HCT116 (cell line): ENCODE results near the gene NUDT4. TPM values are rescaled to one million over a fixed set of nuclear protein-coding genes. Genes with fewer than 3 reads are reported as not detected.

Experiments
- ATAC-seq: fragments of 200-7000 bp; cut with Tn5 transposase; 2 replicates; pipeline ENCODE4 v1.9.1; 2020; ENCODE audit warnings: mild to moderate bottlenecking, moderate library complexity
- BruUV-seq: library from RNA; stranded (reverse); fragments of 400-500 nt; replicated peaks from 2 replicates; lab custom pipeline; 2021; lab: Mats Ljungman, UMichigan
- CTCF ChIA-PET: fragments of 300-600 bp; sonication (Branson Sonifier 250); formaldehyde crosslinking; loops from one replicate; lab custom pipeline; 2021; ENCODE audit warnings: antibody characterized with exemption; lab: Charles Lee
- POLR2A ChIA-PET: fragments of 300-600, 350-600 bp; sonication (Branson Sonifier 250); formaldehyde crosslinking; loops from one replicate; lab custom pipeline; 2021; ENCODE audit warnings: antibody characterized with exemption; lab: Charles Lee
- RAD21 ChIA-PET, 2 experiments: fragments of 300-600 bp; sonication (Branson Sonifier 250); formaldehyde crosslinking; loops; one replicate each; lab custom pipeline; 2023; ENCODE audit warnings: low total read pairs in 2 of 2; ENCODE audit not compliant: uncharacterized antibody in 2 of 2, unreplicated experiment in 2 of 2, low non-redundant PET in 1 of 2; lab: Charles Lee
- DNase-seq: peaks from one replicate; pipeline ENCODE4 v3.0.0-alpha.2; 2010; ENCODE audit warnings: low read depth, low spot score
- H2AFZ ChIP-seq: fragments of 200-600 bp; shearing (Covaris generic), sonication (generic); 2 replicates; pipeline ENCODE4 v1.6.1; 2017; ENCODE audit warnings: low read depth, mixed run types, mixed read lengths, antibody characterized with exemption, low read length; ENCODE audit not compliant: poor library complexity, severe bottlenecking
- H3K27ac ChIP-seq: 2 replicates; pipeline ENCODE4 v1.5.1; 2012; ENCODE audit warnings: low read depth, low read length
- H3K27me3 ChIP-seq: fragments of 200-600 bp; sonication (generic); 2 replicates; pipeline ENCODE4 v1.6.1; 2016; ENCODE audit warnings: mixed run types, low read length, mixed read lengths; ENCODE audit not compliant: insufficient read depth
- H3K36me3 ChIP-seq, 2 experiments: fragments of 200-500 bp in 1 of 2; fragments of 200-600 bp in 1 of 2; sonication (Bioruptor generic) in 1 of 2; sonication (generic) in 1 of 2; 2 replicates each; pipeline versions ENCODE4 v1.5.1 to v1.6.1; 2014 to 2016; ENCODE audit warnings: low read length in 2 of 2, inconsistent platforms in 1 of 2, mixed read lengths in 1 of 2, mixed run types in 1 of 2; ENCODE audit not compliant: insufficient read depth in 2 of 2, control insufficient read depth in 1 of 2
- H3K4me1 ChIP-seq, 2 experiments: fragments of 200-600 bp in 1 of 2; sonication (generic) in 1 of 2; 2 replicates each; pipeline versions ENCODE4 v1.5.1 to v1.6.1; 2012 to 2017; ENCODE audit warnings: low read length in 2 of 2, inconsistent platforms in 1 of 2, mild to moderate bottlenecking in 1 of 2, mixed read lengths in 1 of 2, mixed run types in 1 of 2, moderate library complexity in 1 of 2; ENCODE audit not compliant: insufficient read depth in 2 of 2, control insufficient read depth in 1 of 2
- H3K4me2 ChIP-seq: fragments of 200-600 bp; sonication (generic); 2 replicates; pipeline ENCODE4 v1.6.1; 2017; ENCODE audit warnings: mixed run types, low read length, mixed read lengths
- H3K4me3 ChIP-seq, 2 experiments: fragments of 200-600 bp in 1 of 2; sonication (generic) in 1 of 2; replicated peaks in 1 of 2; 2 replicates each; pipeline ENCODE4 v1.5.1; 2011 to 2016; ENCODE audit warnings: low read length in 2 of 2, control low read depth in 1 of 2, low read depth in 1 of 2, mild to moderate bottlenecking in 1 of 2, mixed read lengths in 1 of 2, mixed run types in 1 of 2
- H3K79me2 ChIP-seq: fragments of 200-600 bp; sonication (generic); 2 replicates; pipeline ENCODE4 v1.6.1; 2017; ENCODE audit warnings: mild to moderate bottlenecking, mixed run types, low read length, moderate library complexity, mixed read lengths; ENCODE audit not compliant: insufficient read depth
- H3K9ac ChIP-seq: fragments of 200-600 bp; sonication (generic); 2 replicates; pipeline ENCODE4 v1.6.1; 2016; ENCODE audit warnings: low read length, mixed read lengths
- H3K9me2 ChIP-seq: fragments of 200-600 bp; sonication (generic), shearing (Covaris generic); 2 replicates; pipeline ENCODE4 v1.6.1; 2017; ENCODE audit warnings: mixed run types, mild to moderate bottlenecking, moderate library complexity; ENCODE audit not compliant: insufficient read depth
- H3K9me3 ChIP-seq, 2 experiments: fragments of 200-500 bp in 1 of 2; fragments of 200-600 bp in 1 of 2; sonication (Bioruptor generic) in 1 of 2; sonication (generic) in 1 of 2; 2 replicates each; pipeline ENCODE4 v1.6.1; 2014 to 2017; ENCODE audit warnings: low read length in 2 of 2, mixed read lengths in 2 of 2, inconsistent platforms in 1 of 2, low read depth in 1 of 2, mild to moderate bottlenecking in 1 of 2, mixed run types in 1 of 2, moderate library complexity in 1 of 2; ENCODE audit not compliant: control insufficient read depth in 1 of 2, insufficient read depth in 1 of 2
- H4K20me1 ChIP-seq: fragments of 200-600 bp; sonication (generic), shearing (Covaris generic); 2 replicates; pipeline ENCODE4 v1.6.1; 2017; ENCODE audit warnings: mixed run types, mild to moderate bottlenecking, moderate library complexity; ENCODE audit not compliant: insufficient read depth
- CEBPB ChIP-seq: IDR thresholded peaks from 2 replicates; pipeline ENCODE4 v1.6.1; 2012; ENCODE audit warnings: low read depth
- EGR1 ChIP-seq: IDR thresholded peaks from 2 replicates; pipeline ENCODE4 v1.6.1; 2012; ENCODE audit warnings: low read depth
- EZH2 ChIP-seq: fragments of 200-600 bp; sonication (generic); IDR thresholded peaks from 2 replicates; pipeline ENCODE4 v1.6.1; 2017; ENCODE audit warnings: antibody characterized with exemption, mixed run types
- EZH2phosphoT487 ChIP-seq: fragments of 200-600 bp; IDR thresholded peaks from 2 replicates; pipeline ENCODE4 v1.6.1; 2018; ENCODE audit warnings: antibody characterized with exemption, borderline replicate concordance
- FOSL1 ChIP-seq: IDR thresholded peaks from 2 replicates; pipeline ENCODE4 v1.6.1; 2012; ENCODE audit warnings: low read depth
- JUND ChIP-seq: IDR thresholded peaks from 2 replicates; pipeline ENCODE4 v1.6.1; 2012
- POLR2A ChIP-seq: IDR thresholded peaks from 2 replicates; pipeline ENCODE4 v1.7.0; 2011; ENCODE audit warnings: borderline replicate concordance; ENCODE audit not compliant: insufficient read depth, insufficient read length; ENCODE audit errors: extremely low read depth
- POLR2AphosphoS5 ChIP-seq: IDR thresholded peaks from 2 replicates; pipeline ENCODE4 v1.6.1; 2011; ENCODE audit warnings: mild to moderate bottlenecking, low read depth, low read length, moderate library complexity
- TCF7L2 ChIP-seq: IDR thresholded peaks from 2 replicates; pipeline ENCODE4 v1.7.0; 2011; ENCODE audit warnings: borderline replicate concordance, inconsistent platforms; ENCODE audit not compliant: insufficient read depth, insufficient read length; ENCODE audit errors: extremely low read depth
- ZFX ChIP-seq: fragments of 450-650 bp; IDR thresholded peaks from 2 replicates; pipeline ENCODE4 v1.6.1; 2017
- intact Hi-C: fragments of 100-400 bp; cut with micrococcal nuclease; formaldehyde crosslinking; loops from 2 replicates; pipeline ENCODE4 v1.10.0; 2022
- total RNA-seq: library from RNA; stranded (reverse); gene quantifications from one replicate; pipeline ENCODE4 v1.2.1, GENCODE V29; 2021; ENCODE audit not compliant: unreplicated experiment
- TF ChIP-seq, protein P1 (sequence below): IDR thresholded peaks from 2 replicates; pipeline ENCODE4 v1.6.1; 2012
- TF ChIP-seq, protein P2 (sequence below), 3 experiments: fragments of 200-600 bp in 1 of 3; sonication (generic) in 1 of 3; IDR thresholded peaks in 2 of 3; conservative IDR thresholded peaks in 1 of 3; 2 replicates each; pipeline ENCODE4 v1.5.1; 2012 to 2017; ENCODE audit warnings: low read depth in 2 of 3, low read length in 2 of 3, antibody characterized with exemption in 1 of 3, borderline replicate concordance in 1 of 3, control low read depth in 1 of 3, mild to moderate bottlenecking in 1 of 3, mixed read lengths in 1 of 3, mixed run types in 1 of 3, moderate library complexity in 1 of 3; ENCODE audit not compliant: insufficient read depth in 1 of 3
- TF ChIP-seq, protein P3 (sequence below): IDR thresholded peaks from 2 replicates; pipeline ENCODE4 v1.6.1; 2011; ENCODE audit warnings: mild to moderate bottlenecking, low read length, moderate library complexity; ENCODE audit not compliant: insufficient replicate concordance; ENCODE audit errors: extremely low read depth

The NUDT4 gene
- total RNA-seq, 1 experiment from 2014 or later = 41.2 TPM

- Histone ChIP-seq H2AFZ (no peak overlapping the region), H3K27ac (no peak overlapping the region), H3K9me3 (no peaks in the 10 kb centered on the region), H3K4me1 (peaks cover 20 to 36% of the 10 kb centered on the region in 2 experiments; a peak in 3 of 4 replicates), H4K20me1 (peaks cover 48% of the 10 kb centered on the region; the same call in 1 of the 2 replicates), H3K9ac (no peak overlapping the region)
- no TSS peak for BruUV-seq
- ATAC-seq = no peak
- TF ChIP-seq, protein P1, sequence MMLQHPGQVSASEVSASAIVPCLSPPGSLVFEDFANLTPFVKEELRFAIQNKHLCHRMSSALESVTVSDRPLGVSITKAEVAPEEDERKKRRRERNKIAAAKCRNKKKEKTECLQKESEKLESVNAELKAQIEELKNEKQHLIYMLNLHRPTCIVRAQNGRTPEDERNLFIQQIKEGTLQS = no peak
- TF ChIP-seq JUND (no peak), POLR2A (no peak), EZH2phosphoT487 (no peak), EGR1 (no peak), CEBPB (no peak), POLR2AphosphoS5 (no peak), ZFX (no peak), FOSL1 (no peak), TCF7L2 (no peak), EZH2 (no peak)
- TF ChIP-seq, protein P2, sequence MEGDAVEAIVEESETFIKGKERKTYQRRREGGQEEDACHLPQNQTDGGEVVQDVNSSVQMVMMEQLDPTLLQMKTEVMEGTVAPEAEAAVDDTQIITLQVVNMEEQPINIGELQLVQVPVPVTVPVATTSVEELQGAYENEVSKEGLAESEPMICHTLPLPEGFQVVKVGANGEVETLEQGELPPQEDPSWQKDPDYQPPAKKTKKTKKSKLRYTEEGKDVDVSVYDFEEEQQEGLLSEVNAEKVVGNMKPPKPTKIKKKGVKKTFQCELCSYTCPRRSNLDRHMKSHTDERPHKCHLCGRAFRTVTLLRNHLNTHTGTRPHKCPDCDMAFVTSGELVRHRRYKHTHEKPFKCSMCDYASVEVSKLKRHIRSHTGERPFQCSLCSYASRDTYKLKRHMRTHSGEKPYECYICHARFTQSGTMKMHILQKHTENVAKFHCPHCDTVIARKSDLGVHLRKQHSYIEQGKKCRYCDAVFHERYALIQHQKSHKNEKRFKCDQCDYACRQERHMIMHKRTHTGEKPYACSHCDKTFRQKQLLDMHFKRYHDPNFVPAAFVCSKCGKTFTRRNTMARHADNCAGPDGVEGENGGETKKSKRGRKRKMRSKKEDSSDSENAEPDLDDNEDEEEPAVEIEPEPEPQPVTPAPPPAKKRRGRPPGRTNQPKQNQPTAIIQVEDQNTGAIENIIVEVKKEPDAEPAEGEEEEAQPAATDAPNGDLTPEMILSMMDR (IDR thresholded peaks at IDR 0.05 in 2 of 3, conservative IDR thresholded peaks at IDR 0.05 in 1 of 3; ENCODE audit: borderline replicate concordance in 1 of 3, insufficient read depth in 1 of 3, low read depth in 2 of 3, low read length in 2 of 3) = no peak
- TF ChIP-seq, protein P3, sequence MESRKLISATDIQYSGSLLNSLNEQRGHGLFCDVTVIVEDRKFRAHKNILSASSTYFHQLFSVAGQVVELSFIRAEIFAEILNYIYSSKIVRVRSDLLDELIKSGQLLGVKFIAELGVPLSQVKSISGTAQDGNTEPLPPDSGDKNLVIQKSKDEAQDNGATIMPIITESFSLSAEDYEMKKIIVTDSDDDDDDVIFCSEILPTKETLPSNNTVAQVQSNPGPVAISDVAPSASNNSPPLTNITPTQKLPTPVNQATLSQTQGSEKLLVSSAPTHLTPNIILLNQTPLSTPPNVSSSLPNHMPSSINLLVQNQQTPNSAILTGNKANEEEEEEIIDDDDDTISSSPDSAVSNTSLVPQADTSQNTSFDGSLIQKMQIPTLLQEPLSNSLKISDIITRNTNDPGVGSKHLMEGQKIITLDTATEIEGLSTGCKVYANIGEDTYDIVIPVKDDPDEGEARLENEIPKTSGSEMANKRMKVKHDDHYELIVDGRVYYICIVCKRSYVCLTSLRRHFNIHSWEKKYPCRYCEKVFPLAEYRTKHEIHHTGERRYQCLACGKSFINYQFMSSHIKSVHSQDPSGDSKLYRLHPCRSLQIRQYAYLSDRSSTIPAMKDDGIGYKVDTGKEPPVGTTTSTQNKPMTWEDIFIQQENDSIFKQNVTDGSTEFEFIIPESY = no peak
- TF ChIP-seq, all 23 proteins: peak for 0
- no peak overlapping the region for H3K4me2 ChIP-seq
- no peak for DNase-seq
- no peak overlapping the region for H3K4me3 ChIP-seq
- no peaks in the 10 kb centered on the region for H3K9me2 ChIP-seq
- no peaks in the 10 kb centered on the region for H3K36me3 ChIP-seq
- ChIA-PET CTCF (interaction anchor here (0.6 to 0.8 kb wide), 2 partner anchors 662 to 664 kb away, joined by 3 read pairs; no protein-coding TSS in a partner anchor), POLR2A (no interaction called here), RAD21 (interaction anchor here in 1 of 2 experiments (0.5 kb wide), 1 partner anchor 9 kb away, joined by 3 read pairs; no protein-coding TSS in a partner anchor)
- peaks cover 83% of the 10 kb centered on the region for H3K79me2 ChIP-seq
- no peaks in the 10 kb centered on the region for H3K27me3 ChIP-seq
- intact Hi-C loops = no loop called here
Measured at GRCh38 chr12:93438266-93439050, 60.7 kb downstream of the NUDT4 start.
